ENCODE results near the gene SCAANT1. TPM values are rescaled to one million over a fixed set of nuclear protein-coding genes. Genes with fewer than 3 reads are reported as not detected.

Gene SCAANT1
- total RNA-seq, 1 experiment from 2014 or later: not detected

GRCh38 chr3:63959146-63959545 is 47.0 kb upstream of the SCAANT1 start:
- no peaks in the 10 kb centered on the region for H3K27me3 Mint-ChIP-seq (ENCODE audit: low read depth)
- TF ChIP-seq, protein P1, sequence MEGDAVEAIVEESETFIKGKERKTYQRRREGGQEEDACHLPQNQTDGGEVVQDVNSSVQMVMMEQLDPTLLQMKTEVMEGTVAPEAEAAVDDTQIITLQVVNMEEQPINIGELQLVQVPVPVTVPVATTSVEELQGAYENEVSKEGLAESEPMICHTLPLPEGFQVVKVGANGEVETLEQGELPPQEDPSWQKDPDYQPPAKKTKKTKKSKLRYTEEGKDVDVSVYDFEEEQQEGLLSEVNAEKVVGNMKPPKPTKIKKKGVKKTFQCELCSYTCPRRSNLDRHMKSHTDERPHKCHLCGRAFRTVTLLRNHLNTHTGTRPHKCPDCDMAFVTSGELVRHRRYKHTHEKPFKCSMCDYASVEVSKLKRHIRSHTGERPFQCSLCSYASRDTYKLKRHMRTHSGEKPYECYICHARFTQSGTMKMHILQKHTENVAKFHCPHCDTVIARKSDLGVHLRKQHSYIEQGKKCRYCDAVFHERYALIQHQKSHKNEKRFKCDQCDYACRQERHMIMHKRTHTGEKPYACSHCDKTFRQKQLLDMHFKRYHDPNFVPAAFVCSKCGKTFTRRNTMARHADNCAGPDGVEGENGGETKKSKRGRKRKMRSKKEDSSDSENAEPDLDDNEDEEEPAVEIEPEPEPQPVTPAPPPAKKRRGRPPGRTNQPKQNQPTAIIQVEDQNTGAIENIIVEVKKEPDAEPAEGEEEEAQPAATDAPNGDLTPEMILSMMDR (conservative IDR thresholded peaks at IDR 0.05): no peak
- H4K91ac ChIP-seq (ENCODE audit: insufficient read length, low read depth, low read length): no peak overlapping the region
- H2BK120ac ChIP-seq (ENCODE audit: low read depth, low read length, poor library complexity, severe bottlenecking): no peak overlapping the region
- H4K20me1 ChIP-seq (ENCODE audit: control insufficient read depth, insufficient read depth, insufficient read length): no peaks in the 10 kb centered on the region
- H3K9me3 ChIP-seq (ENCODE audit: control insufficient read depth, low read depth, low read length): no peaks in the 10 kb centered on the region
- no peak overlapping the region for H3K4me3 Mint-ChIP-seq
- peaks cover 29 to 49% of the 10 kb centered on the region in 2 experiments for H3K4me1 Mint-ChIP-seq
- H2AFZ ChIP-seq (ENCODE audit: low read length): no peak overlapping the region
- no peak overlapping the region for H2BK20ac ChIP-seq (ENCODE audit: low read depth, low read length, poor library complexity, severe bottlenecking)
- no peaks in the 10 kb centered on the region for H3K79me2 ChIP-seq (ENCODE audit: insufficient read depth, low read length)
- H3K23ac ChIP-seq (ENCODE audit: insufficient read length, low read depth, low read length): no peak overlapping the region
- H3K27ac Mint-ChIP-seq: peak overlapping the region in 1 of 3 experiments; percentile 86; a peak in 2 of 7 replicates
- H4K5ac ChIP-seq (ENCODE audit: insufficient read length, low read depth, low read length): no peak overlapping the region
- H3K27me3 ChIP-seq (ENCODE audit: insufficient read depth, low read length): no peaks in the 10 kb centered on the region
- no peak overlapping the region for H3T11ph ChIP-seq (ENCODE audit: low read length)
- H3K79me1 ChIP-seq (ENCODE audit: insufficient read depth, low read depth, low read length, poor library complexity, severe bottlenecking): no peaks in the 10 kb centered on the region
- peaks cover 8% of the 10 kb centered on the region for H3K4me1 ChIP-seq (ENCODE audit: insufficient read depth, low read length)
- DNase-seq: no peak
- H3K4ac ChIP-seq (ENCODE audit: low read depth, low read length): no peak overlapping the region
- no peaks in the 10 kb centered on the region for H3K9me3 Mint-ChIP-seq
- no peaks in the 10 kb centered on the region; a peak in 1 of 7 replicates for H3K36me3 Mint-ChIP-seq (ENCODE audit: insufficient read depth in 1 of 3, low read depth in 3 of 3)
- H3K27ac ChIP-seq (ENCODE audit: insufficient read length, low read depth, low read length): no peak overlapping the region
- no CpG with 5 or more reads among the region's 3 CpGs for WGBS (ENCODE audit: extremely low coverage, insufficient read length, low lambda C conversion rate)
- H3K56ac ChIP-seq (ENCODE audit: insufficient read length, low read depth, low read length): no peak overlapping the region
- H2BK12ac ChIP-seq (ENCODE audit: insufficient read length, low read depth, low read length): no peak overlapping the region
- H3K4me2 ChIP-seq (ENCODE audit: insufficient read depth, insufficient read length, low read length): no peak overlapping the region
- H3K14ac ChIP-seq (ENCODE audit: insufficient read depth, low read length): no peak overlapping the region
- H2BK5ac ChIP-seq (ENCODE audit: insufficient read length, low read length): no peak overlapping the region
- no peak overlapping the region for H2AK5ac ChIP-seq (ENCODE audit: insufficient read length, low read length)
- no peak overlapping the region for H2BK15ac ChIP-seq (ENCODE audit: low read depth, low read length)
- no peak overlapping the region for H3K18ac ChIP-seq (ENCODE audit: insufficient read length, low read depth, low read length)
- no peaks in the 10 kb centered on the region for H3K23me2 ChIP-seq (ENCODE audit: insufficient read length, low read depth, low read length, poor library complexity, severe bottlenecking)
- no peak overlapping the region for H4K8ac ChIP-seq (replicated peaks; ENCODE audit: insufficient read length, low read depth, low read length)
- no peak overlapping the region for H3K9ac ChIP-seq (ENCODE audit: extremely low read depth, insufficient read length, low read length)

All from H9 (cell line).